GM13977 (cell line): ENCODE results near the gene SLC38A2.
"Not testable (repeated sequence)": the region's sequence is repeated elsewhere in the genome, so short reads cannot be mapped to it uniquely, and the experiment has no call there.

Experiments
- DNase-seq: peaks from one replicate; pipeline ENCODE4 v3.0.0; 2012; ENCODE audit warnings: low spot score
- CTCF ChIP-seq: IDR thresholded peaks from 2 replicates; pipeline ENCODE4 v1.5.1; 2012; ENCODE audit warnings: mild to moderate bottlenecking, control low read depth; ENCODE audit not compliant: insufficient read depth; ENCODE audit errors: extremely low read depth, missing control alignments
- in situ Hi-C: fragments of 300-500 bp; cut with MboI; formaldehyde crosslinking; loops from one replicate; pipeline ENCODE4 v1.12.0; 2022; ENCODE audit warnings: low sequenced_read_pairs, low pct_unique_long_range_greater_than_20kb, mixed read lengths, inconsistent platforms; ENCODE audit not compliant: unreplicated experiment

Gene SLC38A2

GRCh38 chr12:46404733-46405132 is 32.2 kb upstream of the SLC38A2 start:
- in situ Hi-C loops, result no loop called here
- no peak for TF ChIP-seq CTCF
- DNase-seq, result no peak

GRCh38 chr12:46404225-46404631 is 31.7 kb upstream of the SLC38A2 start:
- in situ Hi-C loops, result no loop called here
- TF ChIP-seq CTCF, result no peak
- no peak for DNase-seq

GRCh38 chr12:46403719-46404070 is 31.1 kb upstream of the SLC38A2 start:
- in situ Hi-C loops, result no loop called here
- DNase-seq, result no peak
- no peak for TF ChIP-seq CTCF

GRCh38 chr12:46402941-46403718 is 30.6 kb upstream of the SLC38A2 start:
- in situ Hi-C loops, result no loop called here
- no peak for TF ChIP-seq CTCF
- DNase-seq, result no peak

- DNase-seq, result no peak
- TF ChIP-seq CTCF, result no peak
- in situ Hi-C loops, result no loop called here
These were observed 29.9 kb upstream of the SLC38A2 start for GRCh38 chr12:46402451-46402850.

GRCh38 chr12:46401662-46402061 is 29.1 kb upstream of the SLC38A2 start:
- in situ Hi-C loops, result no loop called here
- TF ChIP-seq CTCF, result no peak
- no peak for DNase-seq

- no peak for TF ChIP-seq CTCF
- DNase-seq, result no peak
- in situ Hi-C loops, result no loop called here
These were observed 27.8 kb upstream of the SLC38A2 start for GRCh38 chr12:46400406-46400805.

- in situ Hi-C loops, DNase-seq: not testable (repeated sequence)
These were observed 27.1 kb upstream of the SLC38A2 start for GRCh38 chr12:46399461-46400248.
